Stomach (tissue), 4 donors: ENCODE results near the gene MRPS18C.

Experiments used
- CTCF ChIP-seq, 7 experiments: fragments of 450-650 bp in 4 of 7; fragments of 200-600 bp in 3 of 7; sonication (generic) in 3 of 7; IDR thresholded peaks; one replicate each; pipeline ENCODE4 v1.5.1; 2016 to 2019; ENCODE audit warnings: antibody characterized with exemption in 7 of 7, control low read depth in 2 of 7, mild to moderate bottlenecking in 1 of 7
- EP300 ChIP-seq: sonication (generic); formaldehyde crosslinking; IDR thresholded peaks from one replicate; pipeline ENCODE4 v1.6.1; 2017; ENCODE audit warnings: antibody characterized with exemption
- POLR2A ChIP-seq, 4 donors: fragments of 450-650 bp; IDR thresholded peaks; one replicate each; pipeline ENCODE4 v1.6.1; 2016; ENCODE audit warnings: antibody characterized with exemption in 4 of 4, control low read depth in 2 of 4, mild to moderate bottlenecking in 1 of 4, moderate library complexity in 1 of 4
- POLR2AphosphoS5 ChIP-seq, 3 donors: sonication (generic); formaldehyde crosslinking; IDR thresholded peaks; one replicate each; pipeline ENCODE4 v1.6.1; 2016; ENCODE audit warnings: antibody characterized with exemption in 3 of 3

DNA sequence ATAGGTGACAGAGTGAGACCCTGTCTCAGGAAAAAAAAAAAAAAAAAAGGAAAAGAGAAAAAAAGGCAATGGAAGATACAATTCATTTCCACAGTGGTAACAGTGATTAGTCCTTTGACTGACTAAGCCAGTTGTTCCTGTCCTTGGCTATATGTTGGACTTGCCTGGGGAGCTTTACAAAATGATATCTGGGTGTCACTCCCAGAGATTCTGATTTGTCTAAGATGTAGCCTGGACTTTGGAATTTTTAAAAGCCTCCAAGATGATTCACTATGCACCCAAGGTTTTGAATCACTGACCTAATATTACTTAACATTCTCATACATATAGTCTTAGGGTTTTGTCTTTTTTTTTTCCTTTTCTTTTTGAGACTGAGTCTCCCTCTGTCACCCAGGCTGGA lies 17.1 kb upstream of the MRPS18C start:
- TF ChIP-seq POLR2A (IDR thresholded peaks at IDR 0.05) (no peak), CTCF (IDR thresholded peaks at IDR 0.05) (no peak), POLR2AphosphoS5 (IDR thresholded peaks at IDR 0.05) (no peak), EP300 (no peak)
